ENCODE results near the gene HLA-E.

HLA-E gene

GRCh38 chr6:30541515-30542403 is 52.5 kb downstream of the HLA-E start:
- peak; percentile 86 for DNase-seq (ENCODE audit: low spot score)

DNA sequence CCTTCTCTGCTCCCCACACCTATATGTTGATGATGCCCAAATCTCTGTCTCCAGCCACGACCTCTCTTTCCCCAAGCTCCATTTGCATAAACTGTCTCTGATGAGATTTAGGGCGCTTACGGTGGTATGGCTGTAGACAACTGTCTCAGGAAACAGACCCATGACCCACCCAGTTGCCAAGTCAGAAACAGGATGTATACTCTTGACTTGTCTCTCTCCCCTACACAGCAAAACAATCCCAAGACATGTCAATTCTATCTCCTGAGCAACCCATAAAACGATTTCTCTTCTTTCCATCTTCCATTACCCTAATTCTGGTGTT is 53.1 kb downstream of the HLA-E start:
- DNase-seq (ENCODE audit: low spot score), result peak; percentile 55

GRCh38 chr6:30542915-30543314 is 53.6 kb downstream of the HLA-E start:
- DNase-seq (ENCODE audit: low spot score), result no peak
